Measurements from ENCODE around the gene NCAM1. TPM values are rescaled to one million over a fixed set of nuclear protein-coding genes. Genes with fewer than 3 reads are reported as not detected.

Gene NCAM1
- total RNA-seq, 1 experiment from 2014 or later: 5.9 TPM

- H3K4me3 Mint-ChIP-seq: no peak overlapping the region
- ChIA-PET POLR2A (no interaction called here), CTCF (no interaction called here)
- TF ChIP-seq ESRRA (CRISPR knock-in tag; IDR thresholded peaks at IDR 0.05; ENCODE audit: borderline replicate concordance) (no peak), ZNF396 (CRISPR knock-in tag; IDR thresholded peaks at IDR 0.05; ENCODE audit: borderline replicate concordance) (no peak), GTF2I (CRISPR knock-in tag; conservative IDR thresholded peaks at IDR 0.05) (no peak), ATF1 (CRISPR knock-in tag; IDR thresholded peaks at IDR 0.05) (no peak), ZNF232 (CRISPR knock-in tag; IDR thresholded peaks at IDR 0.05) (no peak), USF2 (CRISPR knock-in tag; IDR thresholded peaks at IDR 0.05) (no peak), JAZF1 (CRISPR knock-in tag; IDR thresholded peaks at IDR 0.05) (no peak)
- peaks cover 16% of the 10 kb centered on the region for H3K4me1 Mint-ChIP-seq
- peaks cover 19% of the 10 kb centered on the region for H3K9me3 Mint-ChIP-seq
- ATAC-seq: no peak
- H3K27ac Mint-ChIP-seq: no peak overlapping the region
- peaks cover 20% of the 10 kb centered on the region for H3K36me3 Mint-ChIP-seq
- no peak for DNase-seq (ENCODE audit: low spot score)
- peaks cover 2% of the 10 kb centered on the region for H3K27me3 Mint-ChIP-seq (ENCODE audit: low read depth)
Measured at GRCh38 chr11:113319085-113319484, 357.9 kb downstream of the NCAM1 start.

- ATAC-seq: no peak
- no peak overlapping the region for H3K27ac Mint-ChIP-seq
- CTCF ChIA-PET: no interaction called here
Measured at GRCh38 chr11:113322158-113322557, 360.9 kb downstream of the NCAM1 start.

More at GRCh38 chr11:113322158-113322557, 360.9 kb downstream of the NCAM1 start:
- POLR2A ChIA-PET: no interaction called here
- peaks cover 20% of the 10 kb centered on the region for H3K36me3 Mint-ChIP-seq
- no peak for DNase-seq (ENCODE audit: low spot score)
- no peak overlapping the region for H3K4me3 Mint-ChIP-seq
- TF ChIP-seq PRRX2 (CRISPR knock-in tag; IDR thresholded peaks at IDR 0.05) (no peak), USF2 (CRISPR knock-in tag; IDR thresholded peaks at IDR 0.05) (no peak), ETV6 (CRISPR knock-in tag; IDR thresholded peaks at IDR 0.05) (no peak), ATF2 (CRISPR knock-in tag; IDR thresholded peaks at IDR 0.05; ENCODE audit: borderline replicate concordance, low read depth) (no peak), TP53 (CRISPR knock-in tag; IDR thresholded peaks at IDR 0.05) (no peak), PREB (CRISPR knock-in tag; IDR thresholded peaks at IDR 0.05; ENCODE audit: borderline replicate concordance) (no peak), FOXJ3 (CRISPR knock-in tag; IDR thresholded peaks at IDR 0.05; ENCODE audit: borderline replicate concordance) (no peak), ERG (CRISPR knock-in tag; IDR thresholded peaks at IDR 0.05) (no peak), RORB (CRISPR knock-in tag; IDR thresholded peaks at IDR 0.05) (no peak), ZMAT4 (CRISPR knock-in tag; IDR thresholded peaks at IDR 0.05) (no peak), ESRRA (CRISPR knock-in tag; IDR thresholded peaks at IDR 0.05; ENCODE audit: borderline replicate concordance) (no peak), OVOL2 (CRISPR knock-in tag; IDR thresholded peaks at IDR 0.05; ENCODE audit: borderline replicate concordance) (no peak), GTF2I (CRISPR knock-in tag; conservative IDR thresholded peaks at IDR 0.05) (no peak), CBFB (CRISPR knock-in tag; IDR thresholded peaks at IDR 0.05; ENCODE audit: low read depth) (no peak), ZNF232 (CRISPR knock-in tag; IDR thresholded peaks at IDR 0.05) (no peak), PRDM15 (CRISPR knock-in tag; IDR thresholded peaks at IDR 0.05) (no peak), TEAD4 (CRISPR knock-in tag; IDR thresholded peaks at IDR 0.05) (no peak)
- peaks cover 6% of the 10 kb centered on the region; the same call in 1 of the 2 replicates for H3K4me1 Mint-ChIP-seq
- H3K9me3 Mint-ChIP-seq: peaks cover 19% of the 10 kb centered on the region
- no peaks in the 10 kb centered on the region for H3K27me3 Mint-ChIP-seq (ENCODE audit: low read depth)
